ENCODE results near the gene SPEN. TPM values are rescaled to one million over a fixed set of nuclear protein-coding genes. Genes with fewer than 3 reads are reported as not detected.
A peak's percentile ranks its signal among the peaks of the same experiment; 100 is the strongest.

Gene SPEN
- total and polyA plus RNA-seq, 9 of the 15 experiments (the other 6 are each of a cell fraction or from before 2014, with no cell fraction given) = 5.7 to 87.5 (median 27.2) TPM

- 0 out of 2 replicates have a peak, but pooled peaks have one; percentile 37 for TF ChIP-seq HBP1 (CRISPR knock-in tag; IDR thresholded peaks at IDR 0.05)
- peak; percentile 63; the same call in 1 of the 2 replicates for TF ChIP-seq NR2C2 (CRISPR knock-in tag; IDR thresholded peaks at IDR 0.05)
- no peak for TF ChIP-seq NR2C2 (tag; IDR thresholded peaks at IDR 0.05)
- peak; percentile 2; the same call in 1 of the 2 replicates for TF ChIP-seq ZKSCAN1 (IDR thresholded peaks at IDR 0.05; ENCODE audit: low read depth, low read length)
- no peak for TF ChIP-seq SRSF9 (IDR thresholded peaks at IDR 0.05; ENCODE audit: borderline replicate concordance, low read depth, low read length)
- TF ChIP-seq SIN3B (IDR thresholded peaks at IDR 0.05; ENCODE audit: low read depth) = no peak
- no peak for TF ChIP-seq MIER1 (IDR thresholded peaks at IDR 0.05; ENCODE audit: low read depth)
- TF ChIP-seq DPF2 (IDR thresholded peaks at IDR 0.05) = no peak; the same call in 1 of the 2 replicates
- no peak for TF ChIP-seq GABPA (tag; conservative IDR thresholded peaks at IDR 0.05; ENCODE audit: low read depth)
- no peak for TF ChIP-seq MBD2 (IDR thresholded peaks at IDR 0.05; ENCODE audit: borderline replicate concordance, low read depth)
- TF ChIP-seq CREBBP (IDR thresholded peaks at IDR 0.05; ENCODE audit: low read depth, low read length) = no peak
- no peak for TF ChIP-seq ZBTB12 (CRISPR knock-in tag; IDR thresholded peaks at IDR 0.05)
- no peak for TF ChIP-seq SP2 (IDR thresholded peaks at IDR 0.05; ENCODE audit: extremely low read depth, low read depth, low read length, poor library complexity, severe bottlenecking)
- no peak for TF ChIP-seq NR1H2 (CRISPR knock-in tag; IDR thresholded peaks at IDR 0.05)
- no peak for TF ChIP-seq ZNF41 (CRISPR knock-in tag; conservative IDR thresholded peaks at IDR 0.05)
- 0 out of 2 replicates have a peak, but pooled peaks have one; percentile 5 for TF ChIP-seq JUND (IDR thresholded peaks at IDR 0.05; ENCODE audit: borderline replicate concordance, low read depth, low read length)
- no peak for TF ChIP-seq JUND (tag; IDR thresholded peaks at IDR 0.05; ENCODE audit: borderline replicate concordance, low read depth, low read length)
- TF ChIP-seq VEZF1 (CRISPR knock-in tag; IDR thresholded peaks at IDR 0.05) = peak; percentile 73; the same call in 1 of the 2 replicates
- TF ChIP-seq SIRT6 (IDR thresholded peaks at IDR 0.05; ENCODE audit: low read depth, low read length) = no peak
- TF ChIP-seq ZNF175 (CRISPR knock-in tag; IDR thresholded peaks at IDR 0.05; ENCODE audit: low read depth) = no peak
- TF ChIP-seq ARID3A (IDR thresholded peaks at IDR 0.05; ENCODE audit: borderline replicate concordance, low read depth, low read length) = no peak
- TF ChIP-seq CHD4 (IDR thresholded peaks at IDR 0.05; ENCODE audit: insufficient read depth, insufficient replicate concordance, low read depth, low read length, poor library complexity, severe bottlenecking) = no peak
These were observed 127.9 kb downstream of the SPEN start (continued) for GRCh38 chr1:15975358-15975804.

All from K562 (cell line).